T-helper 1 cell treated with Interleukin-12 subunit alpha and Interleukin-12 subunit beta and Interleukin-4 antibody, amounts not matched to agents 30 ng/mL and 1 ng/mL, for 36 hours (primary cell): Measurements from ENCODE around the gene DCST1. TPM values are rescaled to one million over a fixed set of nuclear protein-coding genes. Genes with fewer than 3 reads are reported as not detected.

Experiments used
- intact Hi-C: fragments of 100-400 bp; cut with micrococcal nuclease; formaldehyde crosslinking; loops from one replicate; pipeline ENCODE4 v1.15.1; 2024
- total RNA-seq: library from RNA; stranded (reverse); gene quantifications from 2 replicates; pipeline ENCODE4 v1.2.3, GENCODE V29; 2022

DCST1 gene
- total RNA-seq, 1 donor from 2014 or later, result not detected

DNA sequence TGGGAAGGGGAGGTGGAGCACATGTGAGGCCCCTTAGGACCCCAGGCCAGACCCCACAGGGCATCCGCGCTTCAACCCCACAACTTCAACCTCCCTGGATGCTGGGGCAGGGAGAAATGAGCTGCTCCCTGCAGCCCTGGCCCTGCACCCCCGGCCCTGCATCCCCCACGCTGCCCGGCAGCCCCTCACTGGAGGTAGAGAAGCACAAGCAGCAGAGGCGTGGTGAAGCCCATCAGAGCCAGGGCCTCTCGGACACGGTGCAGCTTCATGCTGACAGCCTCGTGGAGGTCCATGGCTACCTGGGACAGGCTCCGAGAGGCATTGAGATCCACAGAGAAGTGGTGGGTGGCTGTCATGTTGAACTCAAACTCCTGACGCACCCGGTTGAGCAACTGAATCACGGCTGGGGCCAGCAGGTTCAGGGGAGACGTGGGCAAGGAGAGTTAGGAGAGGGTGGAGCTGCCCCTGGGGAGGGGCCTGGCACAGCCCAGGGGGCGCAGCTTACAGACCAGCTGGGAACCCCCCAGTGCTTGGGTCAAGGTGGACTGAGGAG, 3.3 kb upstream of the DCST1 start:
- intact Hi-C loops, result no loop called here

DNA sequence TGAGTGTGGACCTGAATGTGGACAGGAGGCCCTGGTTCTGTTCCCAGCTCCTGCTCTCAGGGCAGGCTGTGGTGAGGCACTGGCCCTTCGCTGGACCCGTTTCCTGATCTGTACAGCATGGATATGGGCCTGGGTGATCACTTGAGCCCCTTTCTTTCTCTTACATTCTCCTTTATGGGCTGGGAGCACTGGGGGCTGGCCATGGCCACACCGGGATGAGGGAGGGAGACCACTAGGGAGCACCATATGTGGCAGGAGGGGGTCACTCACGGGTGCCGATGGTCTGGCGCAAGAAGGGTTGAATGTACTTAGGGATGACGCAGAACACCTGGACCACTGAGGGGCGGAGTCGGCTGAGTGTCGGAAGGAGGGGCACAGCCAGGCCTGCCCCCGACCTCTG, 2.7 kb upstream of the DCST1 start:
- intact Hi-C loops, result no loop called here

DNA sequence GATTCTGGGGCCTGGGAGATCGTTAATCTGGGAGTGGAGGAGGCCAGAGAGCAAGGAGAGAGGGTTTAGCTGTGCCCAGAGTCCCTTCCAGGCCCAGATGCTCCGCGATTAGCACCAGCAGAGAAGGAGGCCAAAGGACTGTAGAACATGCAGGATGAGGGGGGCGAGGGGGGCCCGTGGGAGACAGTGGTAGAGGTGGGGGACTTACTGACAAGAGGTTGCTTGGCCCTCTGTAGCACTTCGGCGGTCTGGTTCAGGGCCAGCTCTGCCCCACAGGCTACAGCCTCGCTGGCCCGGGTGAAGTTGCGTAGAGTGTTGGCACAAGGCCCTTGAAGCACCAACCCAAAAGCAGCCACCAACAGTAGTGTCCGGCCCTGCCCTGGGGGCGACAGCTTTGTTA, 738 bp upstream of the DCST1 start:
- intact Hi-C loops, result no loop called here

DNA sequence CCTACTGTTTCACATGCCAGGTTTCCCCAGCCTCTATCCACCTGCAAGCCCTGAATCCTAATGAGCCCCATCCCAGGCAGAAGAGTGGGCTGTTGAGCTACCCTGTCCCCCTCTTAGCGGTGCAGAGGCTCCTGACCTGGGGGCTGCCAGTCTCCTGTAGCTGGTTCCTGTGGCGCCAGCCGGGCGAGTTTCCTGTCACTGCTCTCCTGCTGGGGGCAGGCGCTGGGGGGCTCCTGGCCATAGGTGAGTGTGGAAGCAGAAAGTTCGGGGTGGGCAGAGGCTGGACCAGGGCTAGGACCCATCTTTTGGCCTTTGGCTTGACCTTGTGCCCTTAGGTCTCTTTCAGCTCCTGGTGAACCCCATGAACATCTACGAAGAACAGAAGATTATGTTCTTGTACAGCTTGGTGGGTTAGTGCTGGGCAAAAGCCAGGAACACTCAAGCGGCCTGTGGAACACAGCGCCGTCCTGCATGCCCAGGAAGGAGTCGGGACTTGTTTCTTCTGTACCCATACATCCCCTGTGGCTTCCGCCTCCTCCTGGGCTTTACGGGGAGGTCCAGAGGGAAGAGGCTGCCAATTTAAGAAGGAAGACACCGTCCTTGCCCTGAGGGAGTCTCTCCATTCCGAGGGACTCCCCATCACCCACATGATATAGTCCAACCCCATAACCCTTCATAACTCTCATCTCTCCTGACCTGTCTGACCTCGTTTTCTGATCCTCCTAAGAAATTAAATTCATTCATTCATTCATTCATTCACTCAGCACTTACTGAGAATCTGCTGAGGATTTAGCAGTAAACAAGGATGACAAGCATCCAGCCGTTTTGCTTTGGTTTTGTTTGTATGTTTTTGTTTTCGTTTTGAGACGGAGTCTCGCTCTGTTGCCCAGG, 939 bp downstream of the DCST1 start:
- intact Hi-C loops, result no loop called here

DNA sequence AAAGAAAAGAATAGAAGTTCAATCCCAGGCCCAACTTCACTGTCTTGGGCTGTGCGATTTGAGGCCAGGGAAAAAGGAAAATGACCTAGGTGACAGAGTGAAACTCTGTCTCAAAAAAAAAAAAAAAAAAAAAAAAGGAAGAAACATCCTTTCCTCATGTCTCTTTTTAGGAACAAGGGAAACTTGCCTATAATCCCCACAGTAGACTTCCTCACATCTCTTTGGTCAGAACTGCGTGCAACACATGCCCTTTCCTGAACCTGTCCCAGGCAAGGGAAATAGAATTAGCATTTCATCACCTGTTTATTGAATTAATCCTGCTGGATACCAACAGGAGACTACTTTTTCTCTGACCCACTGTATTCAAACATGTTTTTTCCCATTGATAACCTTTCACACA, 2.3 kb downstream of the DCST1 start:
- intact Hi-C loops, result no loop called here

DNA sequence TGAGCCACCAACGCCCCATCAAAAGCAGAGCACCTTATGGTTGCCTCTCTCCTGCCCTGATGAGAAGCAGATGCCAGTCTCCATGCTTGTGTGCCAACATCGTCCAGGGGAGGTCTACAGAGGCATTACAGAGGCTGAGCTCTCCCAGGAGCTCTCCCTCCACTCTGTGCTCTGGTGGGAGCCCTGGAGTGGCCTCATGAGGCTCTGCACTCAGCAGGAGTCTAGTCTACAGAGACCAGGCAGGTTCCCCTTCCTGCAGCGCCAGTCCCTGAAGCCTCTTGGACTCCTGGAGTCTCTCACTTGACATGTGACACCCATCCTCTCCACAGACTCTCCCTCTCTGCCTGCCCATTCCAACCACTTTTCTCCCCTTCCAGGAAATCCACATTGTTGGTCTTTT, 3.4 kb downstream of the DCST1 start:
- intact Hi-C loops, result no loop called here

DNA sequence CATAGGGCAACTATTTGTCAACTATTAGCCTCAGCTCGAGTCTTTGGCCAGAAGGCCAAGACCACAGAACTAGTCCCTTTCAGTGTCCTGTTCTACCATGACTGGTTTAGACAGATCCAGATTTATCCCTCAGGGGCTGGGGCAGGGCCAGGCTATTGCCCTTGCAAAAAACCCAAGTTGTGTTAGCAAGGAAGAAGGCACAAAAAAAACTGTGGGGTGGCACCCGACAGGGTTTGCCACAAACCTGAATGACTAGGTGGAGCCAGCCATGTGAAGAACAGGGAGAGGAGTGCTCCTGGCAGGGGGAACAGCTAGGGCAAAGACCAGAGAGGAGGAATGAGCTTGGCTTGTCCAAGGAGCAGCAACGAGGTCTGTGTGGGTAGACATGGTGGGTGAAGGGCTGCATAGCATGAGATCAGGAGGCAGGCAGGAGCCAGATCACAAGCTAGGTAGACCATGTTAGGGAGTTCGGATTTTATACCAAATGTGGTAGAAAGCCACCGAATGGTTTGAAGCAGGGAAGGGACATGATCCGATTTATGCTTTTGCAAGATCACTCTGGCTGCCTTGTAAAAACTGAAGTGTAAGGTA, 4.3 kb downstream of the DCST1 start:
- intact Hi-C loops, result no loop called here

DNA sequence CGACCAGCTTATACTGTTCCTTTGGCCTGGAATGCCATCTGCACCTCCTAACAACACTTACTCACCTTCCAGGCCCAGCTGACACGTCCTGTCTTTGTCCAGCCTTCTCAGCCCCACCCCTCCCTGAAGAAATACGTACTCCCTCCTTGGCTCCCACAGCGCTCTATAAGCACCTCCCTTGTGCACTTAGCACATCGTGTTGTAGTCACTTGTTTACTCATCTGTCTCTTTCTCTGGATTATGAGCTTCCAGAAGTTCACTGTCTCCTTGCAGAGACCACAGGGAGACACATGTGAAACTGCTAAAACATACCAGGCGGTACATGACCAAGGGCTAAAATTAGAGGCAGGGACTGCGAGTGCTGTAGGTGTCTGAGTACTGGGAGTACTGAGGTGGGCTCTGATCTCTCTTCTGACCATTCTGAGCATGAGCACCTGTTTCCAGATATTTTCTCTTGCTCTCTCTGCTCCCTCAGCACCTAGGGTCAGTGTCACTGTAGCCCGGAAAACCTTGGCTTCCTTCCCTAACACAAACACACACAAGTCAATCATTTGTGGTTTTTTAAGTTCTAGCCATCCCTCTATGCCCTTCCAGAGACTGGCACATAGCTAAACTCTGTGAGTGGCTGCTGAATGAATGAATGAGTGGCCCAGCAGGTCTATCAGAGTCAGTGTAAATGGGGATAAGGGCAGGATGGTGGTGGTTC, 5.1 kb downstream of the DCST1 start:
- intact Hi-C loops, result no loop called here

DNA sequence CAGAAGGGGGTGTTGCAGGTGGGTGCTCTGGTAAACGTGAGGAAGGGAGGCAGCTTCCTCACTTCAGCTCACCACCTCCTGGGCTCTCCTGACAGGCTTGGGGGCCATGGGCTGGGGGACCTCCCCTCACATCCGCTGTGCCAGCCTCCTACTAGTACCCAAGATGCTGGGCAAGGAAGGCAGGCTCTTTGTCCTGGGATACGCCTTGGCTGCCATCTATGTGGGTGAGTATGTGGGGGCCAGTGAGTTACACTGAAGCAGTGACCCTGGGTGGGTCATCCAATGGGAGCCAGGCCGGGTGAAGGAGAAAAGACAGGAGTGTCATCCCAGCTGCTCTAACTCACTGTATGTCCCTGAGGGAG, 5.7 kb downstream of the DCST1 start:
- intact Hi-C loops, result no loop called here

DNA sequence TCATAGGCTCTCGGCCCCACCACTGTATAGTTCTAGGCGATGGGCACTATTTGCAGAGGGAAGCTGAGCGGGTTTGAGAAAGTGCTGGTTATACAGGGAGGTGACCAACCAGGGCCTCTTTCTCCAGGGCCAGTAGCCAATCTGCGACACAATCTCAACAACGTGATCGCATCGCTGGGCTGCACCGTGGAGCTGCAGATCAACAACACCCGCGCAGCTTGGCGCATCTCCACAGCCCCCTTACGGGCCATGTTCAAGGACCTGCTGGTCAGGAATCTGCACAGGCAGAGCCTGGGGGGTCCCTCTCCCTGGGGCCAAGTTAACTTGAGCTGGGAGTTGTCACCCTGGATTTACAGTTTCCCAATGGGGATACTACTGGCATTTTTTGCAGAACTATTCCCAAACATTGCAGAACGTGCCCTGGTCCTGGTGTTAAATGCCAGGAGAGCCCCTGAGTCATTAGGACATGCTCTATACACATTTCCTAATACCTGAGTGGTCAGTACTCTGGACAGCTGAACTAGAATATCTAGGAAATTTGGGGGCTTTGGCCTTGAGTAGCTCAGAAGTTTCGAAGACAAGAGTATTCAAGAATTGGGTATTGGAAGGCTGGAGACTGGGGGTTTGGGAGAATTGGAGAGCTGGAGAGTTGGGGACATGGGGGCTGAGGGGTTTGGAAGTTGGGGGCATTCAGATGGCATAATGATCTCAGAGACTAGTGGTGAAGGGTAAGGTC, 6.9 kb downstream of the DCST1 start:
- intact Hi-C loops, result no loop called here

DNA sequence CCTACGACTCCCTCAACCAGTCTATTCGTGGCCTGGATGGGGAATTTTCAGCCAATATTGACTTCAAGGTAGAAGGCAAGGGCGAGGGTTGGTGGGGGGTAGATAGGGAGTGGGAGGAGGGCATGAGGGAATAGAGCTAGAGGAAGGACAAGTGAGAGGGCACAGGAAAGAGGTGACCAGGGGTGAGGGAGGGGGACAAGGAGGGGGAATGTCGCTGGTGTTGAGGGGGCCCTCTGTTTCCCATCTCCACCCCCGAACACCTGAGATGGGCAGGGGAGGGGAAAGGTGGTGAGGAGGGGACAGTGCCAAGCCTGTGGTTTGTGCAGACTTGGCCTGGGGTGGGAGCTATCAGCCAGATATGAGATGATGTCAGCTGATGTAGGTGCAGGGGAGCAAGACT, 9.2 kb downstream of the DCST1 start:
- intact Hi-C loops, result no loop called here

DNA sequence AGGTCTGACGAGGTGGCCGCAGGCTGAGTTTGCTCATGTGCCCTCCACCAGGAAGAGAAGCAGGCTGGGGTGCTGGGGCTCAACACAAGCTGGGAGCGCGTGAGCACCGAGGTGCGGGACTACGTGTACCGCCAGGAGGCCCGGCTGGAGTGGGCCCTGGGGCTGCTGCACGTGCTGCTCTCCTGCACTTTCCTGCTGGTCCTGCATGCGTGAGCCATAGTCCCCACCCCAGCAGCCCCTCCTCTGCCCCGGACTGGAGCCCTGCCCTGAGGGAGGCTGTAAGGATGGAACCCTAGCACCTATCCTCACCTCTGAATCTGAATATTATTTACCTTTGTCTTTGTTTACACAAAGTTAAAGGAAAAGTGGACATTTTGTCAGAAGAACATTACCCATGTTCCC, 9.7 kb downstream of the DCST1 start:
- intact Hi-C loops, result no loop called here

DNA sequence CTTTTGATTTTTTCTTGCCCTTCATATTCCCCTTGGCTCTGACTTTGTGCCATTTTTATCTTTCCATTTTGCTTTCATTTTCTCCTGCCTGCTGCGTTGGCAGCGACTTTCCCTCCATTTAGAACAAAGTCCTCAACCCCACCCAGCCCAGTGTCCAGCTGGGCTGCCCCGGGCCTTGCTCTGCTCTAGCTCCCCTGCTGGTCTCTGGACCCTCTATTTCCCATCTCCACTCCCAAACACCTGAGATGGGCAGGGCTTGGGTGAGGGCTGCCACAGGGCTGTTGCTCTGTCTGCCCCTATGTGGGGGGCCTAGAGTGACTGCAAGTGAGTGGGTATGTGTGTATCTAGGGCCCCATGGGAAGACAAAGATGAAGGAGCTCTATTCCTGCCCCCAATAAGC, 10.2 kb downstream of the DCST1 start:
- intact Hi-C loops, result no loop called here

DNA sequence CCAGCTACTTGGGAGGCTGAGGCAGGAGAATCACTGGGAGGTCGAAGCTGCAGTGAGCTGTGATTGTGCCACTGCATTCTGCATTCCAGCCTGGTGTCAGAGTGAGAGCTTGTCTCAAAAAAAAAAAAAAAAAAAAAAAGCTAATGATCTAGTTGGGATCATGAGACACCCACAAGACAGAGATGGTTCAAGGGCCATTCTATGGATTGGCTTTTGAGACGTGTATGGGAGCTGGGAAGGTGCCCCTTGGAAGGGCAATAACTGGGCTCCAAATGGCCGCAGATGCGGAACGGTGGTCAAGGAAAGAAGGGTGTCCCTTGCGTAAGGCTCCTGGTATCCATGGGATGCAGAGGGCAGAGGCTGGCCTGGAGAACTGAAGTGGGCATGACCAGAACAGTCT, 10.7 kb downstream of the DCST1 start:
- intact Hi-C loops, result no loop called here

DNA sequence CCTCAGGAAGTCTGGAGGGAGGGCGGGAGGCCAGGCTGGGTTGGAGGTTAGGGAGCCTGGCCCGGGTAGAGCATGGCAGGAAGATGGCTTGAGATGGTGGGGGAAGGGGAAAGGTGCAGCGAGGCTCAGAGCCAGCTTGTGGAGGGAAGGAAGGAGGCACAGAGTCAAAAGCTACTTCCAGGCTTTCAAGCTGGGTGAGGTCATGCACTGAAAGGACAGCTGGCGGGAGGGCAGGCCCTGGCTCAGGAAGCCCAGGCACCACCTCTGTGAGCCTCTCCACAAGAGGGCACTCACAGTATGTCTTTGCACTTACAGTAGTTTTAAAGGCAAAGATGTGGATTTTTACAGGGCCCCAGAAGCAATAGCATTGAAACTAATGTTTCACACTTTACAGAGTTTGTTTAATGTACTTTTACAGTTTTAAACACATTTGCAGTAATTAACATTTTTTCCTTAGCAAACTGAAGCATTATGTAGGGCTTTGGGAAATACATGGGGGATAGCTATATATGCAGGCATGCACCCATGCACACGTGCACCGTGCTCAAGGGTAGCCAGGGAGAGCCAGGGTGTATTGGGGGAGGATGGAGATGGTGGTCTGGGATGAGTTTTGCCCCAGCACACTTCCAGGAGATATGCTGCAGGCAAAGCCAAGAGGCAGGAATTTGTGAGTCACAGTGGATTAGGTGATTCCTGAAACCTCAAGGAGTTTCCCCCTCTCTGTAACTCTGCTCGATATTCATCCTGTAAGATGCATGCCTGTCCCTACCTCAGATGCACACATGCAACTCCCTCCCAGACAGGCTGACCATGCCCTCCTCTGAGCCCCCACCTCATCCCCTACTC, 11.4 kb downstream of the DCST1 start:
- intact Hi-C loops, result loop anchor here (1.0 to 5.0 kb wide), 3 partner anchors 16 to 122 kb away; no protein-coding TSS in a partner anchor

DNA sequence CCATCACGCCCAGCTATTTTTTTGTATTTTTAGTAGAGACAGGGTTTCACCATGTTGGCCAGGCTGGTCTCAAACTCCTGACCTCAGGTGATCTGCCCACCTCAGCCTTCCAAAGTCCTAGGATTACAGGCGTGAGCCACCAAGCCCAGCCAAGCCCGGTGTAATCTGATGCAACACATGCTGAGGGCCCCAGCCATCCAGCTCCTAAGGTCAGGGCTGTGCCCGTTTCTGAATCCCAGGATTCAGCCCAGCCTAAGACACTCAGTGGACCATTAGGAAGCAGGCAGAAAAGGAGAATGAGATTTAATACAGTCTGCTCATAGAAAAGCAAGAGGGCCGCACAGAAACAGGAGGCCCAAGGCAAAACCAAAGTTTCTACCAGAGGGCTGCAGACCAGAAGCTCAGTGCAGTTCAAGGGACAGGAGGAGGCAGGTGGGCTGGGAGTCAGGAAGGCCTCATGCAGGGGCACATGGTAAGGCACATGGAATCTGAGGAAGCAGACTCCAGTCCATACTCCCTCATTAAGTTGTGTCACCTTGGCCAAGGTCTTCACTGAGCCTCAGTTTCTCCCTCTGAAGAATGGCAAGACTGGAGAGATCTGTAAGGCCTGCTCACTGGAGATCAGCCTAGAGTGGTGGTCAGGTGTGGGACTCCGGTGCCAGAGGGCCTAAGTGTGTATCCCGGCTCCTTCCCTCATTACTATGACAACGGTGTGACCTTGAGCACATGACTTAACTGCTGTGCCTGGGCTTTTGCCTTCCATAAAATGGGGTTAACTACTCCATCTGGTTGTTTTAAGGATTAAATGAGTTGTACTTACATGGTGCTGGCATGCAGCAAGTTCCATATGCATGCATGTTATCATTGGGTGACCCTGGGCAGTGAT, 15.1 kb downstream of the DCST1 start:
- intact Hi-C loops, result loop anchor here (5.0 kb wide), 1 partner anchor 119 kb away; no protein-coding TSS in a partner anchor

DNA sequence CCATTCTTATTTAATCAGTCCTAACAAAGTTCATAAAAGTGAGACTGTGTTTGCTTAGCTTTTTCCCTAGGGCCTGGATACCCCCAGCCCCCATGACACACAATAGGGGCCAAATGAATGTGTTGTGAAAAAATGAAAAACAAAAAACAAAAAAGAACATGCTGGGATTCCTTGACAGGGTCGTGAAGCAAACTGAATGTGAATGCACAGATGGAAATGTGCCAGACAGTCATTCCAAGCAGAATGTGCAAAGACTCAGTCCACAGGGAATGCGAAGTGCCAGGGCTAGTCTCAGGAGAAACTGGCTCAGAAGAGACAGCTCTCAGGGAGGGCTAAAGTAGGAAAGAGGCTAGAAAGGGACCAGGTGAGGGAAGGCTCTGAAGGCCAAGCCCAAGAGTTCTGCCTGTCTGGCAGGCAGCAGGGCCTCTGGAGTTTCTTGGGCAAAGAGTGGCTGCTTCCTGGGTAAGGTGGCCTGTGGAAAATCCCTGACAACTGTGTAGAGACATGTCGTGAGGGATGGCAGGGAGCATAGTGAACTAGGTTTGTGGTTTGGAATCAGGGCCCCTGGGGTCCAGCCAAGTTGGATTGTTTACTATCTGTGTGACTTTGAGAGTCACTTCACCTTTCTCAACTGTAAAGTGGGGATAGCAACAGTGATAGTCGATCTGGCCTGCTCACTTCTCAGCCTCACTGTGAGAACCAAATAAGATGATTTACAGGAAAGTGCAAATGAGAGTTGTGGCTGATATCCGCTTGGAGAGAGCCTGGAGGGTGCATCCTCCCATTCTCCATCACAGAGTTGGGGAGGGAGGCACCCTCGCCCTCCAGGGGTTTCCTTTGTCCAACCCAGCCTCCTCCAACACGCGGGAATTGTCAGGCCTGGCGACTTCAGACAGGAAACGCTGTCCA, 16.3 kb downstream of the DCST1 start:
- intact Hi-C loops, result loop anchor here (1.0 to 5.0 kb wide), 4 partner anchors 37 to 117 kb away; partner anchors contain the start of genes CKS1B and FLAD1
